Mesodermal cell (in vitro differentiated cells): ENCODE data around the gene BTBD10.

ENCODE experiments used
- H3K27ac ChIP-seq: 2 replicates; pipeline ENCODE4 v1.7.0; 2013; ENCODE audit warnings: mild to moderate bottlenecking, low read depth, low read length, moderate library complexity; ENCODE audit not compliant: severe bottlenecking
- H3K36me3 ChIP-seq: 2 replicates; pipeline ENCODE4 v1.7.1; 2013; ENCODE audit warnings: mild to moderate bottlenecking, low read length, moderate library complexity; ENCODE audit not compliant: control insufficient read depth, insufficient read depth
- H3K4me1 ChIP-seq: one replicate; pipeline ENCODE4 v1.7.1; 2013; ENCODE audit warnings: mild to moderate bottlenecking, low read length; ENCODE audit not compliant: insufficient read depth, control insufficient read depth, poor library complexity, severe bottlenecking
- H3K4me3 ChIP-seq: 2 replicates; pipeline ENCODE4 v1.7.0; 2013; ENCODE audit warnings: low read length, control low read depth, mild to moderate bottlenecking; ENCODE audit not compliant: insufficient read depth, poor library complexity, severe bottlenecking; ENCODE audit errors: extremely low read depth
- H3K9me3 ChIP-seq: 2 replicates; pipeline ENCODE4 v1.7.1; 2013; ENCODE audit warnings: mild to moderate bottlenecking, low read length, moderate library complexity; ENCODE audit not compliant: control insufficient read depth
- WGBS, 2 experiments: methylation state at CpG; one replicate each; pipeline ENCODE4 v1.1.5; 2013; ENCODE audit warnings: missing lambda C conversion rate in 2 of 2; ENCODE audit not compliant: insufficient coverage in 2 of 2; 5-methylcytosine and 5-hydroxymethylcytosine counted together

The BTBD10 gene

GRCh38 chr11:13354335-13354734 lies 108.7 kb downstream of the BTBD10 start:
- peaks cover 3% of the 10 kb centered on the region for H3K4me1 ChIP-seq
- no peak overlapping the region for H3K4me3 ChIP-seq
- H3K27ac ChIP-seq, result no peak overlapping the region
- peaks cover 38% of the 10 kb centered on the region for H3K36me3 ChIP-seq
- WGBS, 2 experiments, result 81 to 86% methylated on average over 6 of the region's 6 CpGs
- no peaks in the 10 kb centered on the region for H3K9me3 ChIP-seq

- Histone ChIP-seq H3K4me1 (peaks cover 6% of the 10 kb centered on the region), H3K4me3 (no peak overlapping the region), H3K36me3 (peaks cover 25% of the 10 kb centered on the region), H3K27ac (no peak overlapping the region), H3K9me3 (no peaks in the 10 kb centered on the region)
- 82 to 93% methylated on average over 3 to 5 of the region's 6 CpGs for WGBS, 2 experiments
These were observed 110.3 kb downstream of the BTBD10 start for GRCh38 chr11:13352711-13353110.

- H3K4me1 ChIP-seq, result peaks cover 8% of the 10 kb centered on the region
- peaks cover 13% of the 10 kb centered on the region for H3K36me3 ChIP-seq
- no peak overlapping the region for H3K4me3 ChIP-seq
- H3K27ac ChIP-seq, result no peak overlapping the region
- no peaks in the 10 kb centered on the region for H3K9me3 ChIP-seq
- 83 to 100% methylated on average over 1 to 2 of the region's 6 CpGs for WGBS, 2 experiments
These were observed 113.4 kb downstream of the BTBD10 start for GRCh38 chr11:13349581-13349980.

- Histone ChIP-seq H3K9me3 (no peaks in the 10 kb centered on the region), H3K4me3 (no peak overlapping the region), H3K4me1 (peaks cover 10% of the 10 kb centered on the region), H3K36me3 (peaks cover 13% of the 10 kb centered on the region), H3K27ac (no peak overlapping the region)
- WGBS, 2 experiments, result 92 to 94% methylated on average over 5 to 6 of the region's 6 CpGs
These were observed 114.0 kb downstream of the BTBD10 start for GRCh38 chr11:13349046-13349445.

GRCh38 chr11:13348305-13348704 lies 114.7 kb downstream of the BTBD10 start:
- H3K4me1 ChIP-seq, result peaks cover 10% of the 10 kb centered on the region
- 50 to 83% methylated on average over 1 to 3 of the region's 3 CpGs for WGBS, 2 experiments
- no peaks in the 10 kb centered on the region for H3K9me3 ChIP-seq
- no peak overlapping the region for H3K27ac ChIP-seq
- H3K36me3 ChIP-seq, result peaks cover 13% of the 10 kb centered on the region
- H3K4me3 ChIP-seq, result no peak overlapping the region

- WGBS, 2 experiments, result 92 to 93% methylated on average over 6 to 7 of the region's 7 CpGs
These were observed 115.1 kb downstream of the BTBD10 start for GRCh38 chr11:13347901-13348300.

GRCh38 chr11:13346470-13346869 lies 116.6 kb downstream of the BTBD10 start:
- no peak overlapping the region for H3K27ac ChIP-seq
- peaks cover 7% of the 10 kb centered on the region for H3K36me3 ChIP-seq
- no peak overlapping the region for H3K4me3 ChIP-seq
- no peaks in the 10 kb centered on the region for H3K9me3 ChIP-seq
- 94 to 100% methylated on average over 3 to 4 of the region's 5 CpGs for WGBS, 2 experiments
- H3K4me1 ChIP-seq, result peaks cover 10% of the 10 kb centered on the region

More at GRCh38 chr11:13347901-13348300, 115.1 kb downstream of the BTBD10 start:
- Histone ChIP-seq H3K4me3 (no peak overlapping the region), H3K36me3 (peaks cover 11% of the 10 kb centered on the region), H3K9me3 (no peaks in the 10 kb centered on the region), H3K4me1 (peaks cover 10% of the 10 kb centered on the region), H3K27ac (no peak overlapping the region)

GRCh38 chr11:13344818-13345217 lies 118.2 kb downstream of the BTBD10 start:
- 80 to 100% methylated on average over 1 of the region's 1 CpG for WGBS, 2 experiments
- Histone ChIP-seq H3K9me3 (no peaks in the 10 kb centered on the region), H3K4me3 (no peak overlapping the region), H3K27ac (no peak overlapping the region), H3K36me3 (peaks cover 1% of the 10 kb centered on the region), H3K4me1 (peaks cover 18% of the 10 kb centered on the region)

- WGBS, 2 experiments, result 61 to 73% methylated on average over 9 of the region's 10 CpGs
These were observed 118.9 kb downstream of the BTBD10 start for GRCh38 chr11:13343931-13344717.

GRCh38 chr11:13343067-13343466 lies 120.0 kb downstream of the BTBD10 start:
- Histone ChIP-seq H3K9me3 (no peaks in the 10 kb centered on the region), H3K4me1 (peaks cover 33% of the 10 kb centered on the region), H3K27ac (no peak overlapping the region), H3K4me3 (no peak overlapping the region), H3K36me3 (no peaks in the 10 kb centered on the region)
- 95 to 96% methylated on average over 4 of the region's 4 CpGs for WGBS, 2 experiments

More at GRCh38 chr11:13343931-13344717, 118.9 kb downstream of the BTBD10 start:
- H3K4me1 ChIP-seq, result peaks cover 25% of the 10 kb centered on the region
- no peak overlapping the region for H3K27ac ChIP-seq
- H3K36me3 ChIP-seq, result no peaks in the 10 kb centered on the region
- H3K4me3 ChIP-seq, result no peak overlapping the region
- no peaks in the 10 kb centered on the region for H3K9me3 ChIP-seq

GRCh38 chr11:13341026-13341425 lies 122.0 kb downstream of the BTBD10 start:
- WGBS, 2 experiments, result 91 to 95% methylated on average over 3 to 5 of the region's 5 CpGs
- no peaks in the 10 kb centered on the region for H3K9me3 ChIP-seq
- H3K36me3 ChIP-seq, result no peaks in the 10 kb centered on the region
- H3K4me1 ChIP-seq, result peaks cover 39% of the 10 kb centered on the region
- no peak overlapping the region for H3K27ac ChIP-seq
- no peak overlapping the region for H3K4me3 ChIP-seq
